HL-60/S4 (cell line): ENCODE measurements around the gene STAC3.
"Not testable (repeated sequence)": the region's sequence is repeated elsewhere in the genome, so short reads cannot be mapped to it uniquely, and the experiment has no call there.

Source experiments
- in situ Hi-C: fragments of 300-500 bp; cut with MboI; formaldehyde crosslinking; loops from 2 replicates; pipeline ENCODE4 v1.14.3; 2022; ENCODE audit warnings: low sequenced_read_pairs

STAC3 gene

GRCh38 chr12:57250956-57251355 lies at the start of gene STAC3:
Gene STAC3, minus strand, starts transcription at chr12:57251187. Its CDS starts 1,551 bp downstream, at chr12:57249636.
- in situ Hi-C loops, result no loop called here

GRCh38 chr12:57299514-57300016 lies 48.6 kb upstream of the STAC3 start:
- in situ Hi-C loops, result no loop called here

DNA sequence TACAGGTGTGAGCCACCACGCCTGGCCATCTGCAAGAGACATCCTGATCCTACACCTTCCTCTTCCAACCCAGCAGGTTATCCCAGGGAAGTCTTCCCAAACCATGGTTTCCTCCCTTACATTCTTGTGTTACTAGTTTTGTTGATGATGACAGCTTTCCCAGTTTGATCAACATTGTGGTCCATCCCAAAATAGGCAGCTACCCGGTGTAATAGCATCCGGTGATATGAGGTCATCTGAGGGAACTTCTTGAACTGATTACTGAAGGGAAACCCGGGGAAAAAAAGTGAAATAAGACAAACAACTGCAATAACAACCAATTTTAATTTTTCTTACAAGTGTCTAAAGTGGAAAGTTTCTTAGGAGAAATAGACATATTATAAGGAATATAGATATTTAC lies 45.3 kb upstream of the STAC3 start:
- in situ Hi-C loops, result no loop called here

DNA sequence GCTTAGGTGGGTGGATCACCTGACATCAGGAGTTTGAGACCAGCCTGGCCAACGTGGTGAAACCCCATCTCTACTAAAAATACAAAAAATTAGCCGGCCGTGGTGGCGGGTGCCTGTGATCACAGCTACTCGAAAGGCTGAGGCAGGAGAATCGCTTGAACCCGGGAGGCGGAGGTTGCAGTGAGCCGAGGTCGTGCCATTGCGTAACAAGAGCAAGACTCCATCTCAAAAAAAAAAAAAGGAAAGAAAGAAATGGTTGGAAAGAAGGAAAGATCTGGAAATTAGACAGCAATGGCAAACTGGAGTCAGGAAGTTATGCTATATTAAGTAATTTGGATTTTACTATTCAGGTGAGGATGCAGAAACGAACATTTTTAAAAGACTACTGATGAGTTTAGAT lies 31.1 kb upstream of the STAC3 start:
- in situ Hi-C loops, result not testable (repeated sequence)

DNA sequence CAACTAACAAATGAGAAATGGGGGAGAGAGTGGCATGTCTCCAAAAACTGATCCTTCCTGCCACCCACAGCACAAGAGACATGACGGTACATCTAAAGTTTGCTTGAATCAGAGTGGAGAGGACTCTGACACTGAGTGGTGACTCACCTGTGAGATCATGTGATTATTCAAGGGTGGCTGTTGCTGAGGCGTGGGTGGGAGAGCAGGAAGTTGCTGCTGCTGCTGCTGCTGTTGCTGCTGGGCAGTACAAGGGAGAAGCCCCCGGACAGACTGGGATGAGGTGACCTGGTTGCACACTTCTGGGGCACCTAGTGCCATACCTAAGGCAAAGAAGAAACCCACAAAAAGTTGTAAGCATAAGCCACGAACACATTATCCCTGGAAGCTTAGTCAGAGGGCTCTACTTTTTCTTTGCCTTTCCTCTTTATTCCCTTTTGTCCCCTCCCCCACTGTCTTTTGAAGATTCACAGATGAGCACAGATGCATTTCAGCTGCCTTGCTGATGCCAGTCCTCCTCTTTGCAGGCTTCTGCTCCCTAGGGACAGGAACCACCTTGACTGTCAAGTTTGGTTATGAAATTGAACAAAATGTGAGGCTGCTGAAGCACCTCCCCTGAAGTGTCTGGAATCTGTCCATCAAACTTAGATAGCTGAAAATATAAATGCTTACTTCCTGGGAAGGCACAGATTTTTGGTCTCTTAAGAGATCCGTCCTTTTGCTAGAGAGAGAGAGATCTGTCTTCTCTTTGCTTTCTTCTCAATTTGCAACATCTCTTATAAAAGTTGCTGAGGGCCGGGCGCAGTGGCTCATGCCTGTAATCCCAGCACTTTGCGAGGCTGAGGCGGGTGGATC lies 29.4 kb upstream of the STAC3 start:
- in situ Hi-C loops, result no loop called here

GRCh38 chr12:57278465-57279381 lies 27.7 kb upstream of the STAC3 start:
- in situ Hi-C loops, result no loop called here

GRCh38 chr12:57276935-57277563 lies 26.1 kb upstream of the STAC3 start:
- in situ Hi-C loops, result no loop called here

GRCh38 chr12:57276233-57276632 lies 25.2 kb upstream of the STAC3 start:
- in situ Hi-C loops, result not testable (repeated sequence)

DNA sequence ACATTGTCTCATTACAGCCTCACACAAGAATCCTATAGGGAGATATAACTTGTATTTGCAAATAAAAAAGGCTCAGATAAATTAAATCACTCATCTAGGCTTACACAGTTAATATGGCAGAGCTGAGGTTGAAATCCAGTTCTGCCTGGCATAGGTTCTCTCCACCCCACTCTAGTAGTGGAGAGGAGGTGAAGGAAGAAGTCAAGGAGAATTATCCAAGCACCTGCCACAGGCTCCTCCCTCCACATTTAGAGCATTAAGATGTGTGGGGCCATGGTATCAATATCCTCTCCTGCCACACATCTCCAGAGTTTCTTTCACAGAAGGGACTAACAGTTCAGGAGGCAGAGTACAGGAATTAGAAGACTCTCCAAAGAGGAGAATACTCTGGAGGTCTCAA lies 22.5 kb upstream of the STAC3 start:
- in situ Hi-C loops, result no loop called here

- in situ Hi-C loops, result no loop called here
These were observed 21.6 kb upstream of the STAC3 start for GRCh38 chr12:57272337-57273151.

DNA sequence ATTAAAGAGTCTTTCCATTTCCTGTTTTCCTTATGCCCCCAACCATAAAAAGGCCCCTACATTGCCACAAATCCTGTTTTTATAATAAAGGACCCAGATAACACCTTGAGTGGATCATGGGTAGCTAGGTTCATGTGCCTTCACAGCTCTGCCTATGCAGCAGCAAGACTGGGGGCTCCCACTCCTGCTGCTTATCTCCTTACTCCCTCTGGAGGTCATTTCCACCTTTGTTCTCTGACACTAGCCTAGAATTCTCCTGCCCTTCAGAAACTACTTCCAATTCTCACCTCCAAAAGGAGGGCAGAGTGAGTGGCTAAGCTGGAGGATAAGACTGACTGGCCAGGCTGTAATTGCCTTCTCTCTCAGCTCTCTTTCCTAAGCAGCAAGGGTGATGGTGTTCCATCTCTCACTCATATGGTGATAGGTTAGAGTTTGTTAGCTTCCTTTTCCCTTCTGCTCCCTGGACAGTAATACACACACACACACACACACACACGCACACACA lies 20.0 kb upstream of the STAC3 start:
- in situ Hi-C loops, result no loop called here

GRCh38 chr12:57268264-57268663 lies 17.3 kb upstream of the STAC3 start:
- in situ Hi-C loops, result loop anchor here (10.0 kb wide), 1 partner anchor 187 kb away; the partner anchor contains the start of genes GLI1 and INHBE

DNA sequence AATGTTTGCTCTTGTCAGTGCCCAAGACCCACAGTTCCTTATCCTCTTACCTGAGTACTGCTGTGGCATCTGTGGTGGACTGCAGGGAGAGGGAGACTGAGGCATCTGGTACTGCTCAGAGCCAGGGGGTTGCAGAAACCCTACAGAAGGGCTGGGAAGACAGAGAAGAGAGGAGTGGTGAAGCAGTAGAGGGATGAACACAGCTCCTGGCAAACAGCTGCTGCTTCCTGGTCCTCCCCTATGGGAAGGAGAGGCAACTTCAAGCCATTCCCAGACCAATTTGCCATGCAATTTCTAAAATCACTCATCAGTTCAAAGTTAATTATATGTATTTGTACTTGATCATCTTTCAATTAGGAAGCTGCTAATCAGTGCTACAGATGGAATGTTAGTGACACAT lies 15.7 kb upstream of the STAC3 start:
- in situ Hi-C loops, result loop anchor here (10.0 kb wide), 1 partner anchor 188 kb away; the partner anchor contains the start of genes GLI1 and INHBE

GRCh38 chr12:57263096-57263495 lies 12.1 kb upstream of the STAC3 start:
- in situ Hi-C loops, result loop anchor here (10.0 kb wide), 1 partner anchor 192 kb away; the partner anchor contains the start of genes GLI1 and INHBE

DNA sequence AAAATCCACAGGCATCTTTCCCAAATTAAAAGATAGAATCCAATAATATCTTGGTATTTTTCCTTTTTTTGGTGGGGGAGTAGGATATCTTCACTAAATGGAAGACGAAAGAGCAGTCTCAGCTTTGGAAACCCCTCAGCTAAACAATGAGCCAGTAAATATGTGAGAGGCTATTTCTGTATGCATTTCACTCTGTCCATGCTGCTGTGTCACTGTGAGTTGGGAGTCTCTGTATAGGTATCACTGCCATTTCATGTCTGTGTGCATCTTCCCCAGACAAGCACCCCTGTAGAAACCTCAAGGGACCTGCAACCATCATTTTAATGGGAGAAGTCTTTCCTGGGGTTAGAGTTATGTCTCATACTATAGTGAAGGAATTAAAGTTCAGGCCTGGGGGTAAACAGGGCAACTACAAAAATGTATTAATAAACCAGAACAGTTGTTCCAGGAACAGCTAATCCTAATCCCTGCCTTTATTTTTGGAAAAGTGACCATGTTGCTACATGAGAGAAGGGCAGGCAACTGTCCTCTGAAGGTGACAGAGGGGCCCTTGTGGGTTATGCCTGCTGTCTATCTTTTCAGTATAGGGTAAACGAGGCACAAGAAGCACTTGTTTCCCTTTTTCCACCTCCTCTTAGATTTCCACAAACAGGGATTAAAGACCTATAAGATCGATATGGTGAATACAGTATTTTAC lies 11.3 kb upstream of the STAC3 start:
- in situ Hi-C loops, result loop anchor here (10.0 kb wide), 1 partner anchor 193 kb away; the partner anchor contains the start of genes GLI1 and INHBE

GRCh38 chr12:57261428-57261865 lies 10.5 kb upstream of the STAC3 start:
- in situ Hi-C loops, result loop anchor here (10.0 kb wide), 1 partner anchor 193 kb away; the partner anchor contains the start of genes GLI1 and INHBE

GRCh38 chr12:57260366-57260765 lies 9.4 kb upstream of the STAC3 start:
- in situ Hi-C loops, result loop anchor here (10.0 kb wide), 1 partner anchor 194 kb away; the partner anchor contains the start of genes GLI1 and INHBE
